GM12873 (cell line): ENCODE results near the gene FLNB.

Experiments used
- CTCF ChIP-seq: IDR thresholded peaks from 2 replicates; pipeline ENCODE4 v1.5.1; 2012; ENCODE audit warnings: low read depth, mild to moderate bottlenecking, moderate library complexity, low read length, control low read depth; ENCODE audit not compliant: insufficient read depth; ENCODE audit errors: missing control alignments

FLNB gene

DNA sequence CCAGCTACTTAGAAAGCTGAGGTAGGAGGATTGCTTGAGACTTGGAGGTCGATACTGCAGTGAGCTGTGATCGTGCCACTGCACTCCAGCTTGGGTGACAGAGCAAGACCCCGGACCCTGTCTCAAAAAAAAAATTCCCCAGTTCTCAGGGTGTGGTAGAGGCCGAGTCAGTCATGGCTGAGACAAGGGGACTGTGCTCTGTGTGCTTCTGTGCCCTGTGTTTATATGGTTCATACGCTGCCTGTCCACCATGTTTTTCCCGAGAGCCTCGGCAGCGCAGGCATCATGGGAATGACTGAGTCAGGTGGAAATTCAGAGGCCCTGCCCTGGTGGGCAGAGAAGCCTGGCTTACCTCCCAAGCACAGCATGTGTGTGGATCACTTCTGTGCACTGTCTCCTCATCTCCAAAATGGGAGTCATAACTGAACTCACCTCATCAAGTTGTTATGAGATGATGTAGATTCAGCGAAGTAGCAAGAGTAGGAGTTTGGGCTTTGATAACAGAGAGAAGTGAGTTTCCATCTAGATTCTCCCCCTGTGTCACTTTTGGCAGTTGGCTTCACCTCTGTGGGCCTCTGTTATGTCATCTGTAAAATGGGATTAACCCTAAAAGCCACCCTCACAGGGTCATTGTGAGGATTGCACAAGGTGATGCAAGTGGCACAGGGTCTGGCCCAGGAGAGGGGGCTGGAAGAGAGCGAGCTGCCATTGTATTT, 56.9 kb downstream of the FLNB start:
- TF ChIP-seq CTCF, result no peak

DNA sequence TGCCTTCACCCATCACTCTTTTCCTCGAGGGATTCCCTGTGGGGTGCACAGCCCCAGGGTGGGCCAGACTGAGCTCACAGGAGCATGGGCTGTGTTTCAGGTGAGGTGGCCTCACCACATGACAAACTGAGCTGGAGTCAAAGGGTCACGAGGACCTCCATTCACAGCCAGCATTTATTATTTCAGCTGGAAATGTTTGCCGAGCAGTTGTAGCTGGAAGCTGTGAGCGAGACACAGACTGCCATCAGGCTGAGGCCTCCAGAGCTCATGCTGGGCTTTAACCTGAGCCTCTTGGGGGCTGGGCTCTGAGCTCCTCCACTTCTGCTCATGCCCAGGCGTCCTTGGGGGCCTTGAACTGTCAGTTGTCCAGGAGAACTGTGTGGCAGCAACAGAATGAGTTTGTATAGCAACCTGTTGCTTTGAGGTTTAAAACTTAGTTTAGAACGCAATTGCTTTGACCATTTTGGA, 57.5 kb downstream of the FLNB start:
- no peak for TF ChIP-seq CTCF

- no peak for TF ChIP-seq CTCF
Measured at GRCh38 chr3:58066842-58067241, 58.6 kb downstream of the FLNB start.

- no peak for TF ChIP-seq CTCF
Measured at GRCh38 chr3:58068122-58068809, 60.0 kb downstream of the FLNB start.

- no peak for TF ChIP-seq CTCF
Measured at GRCh38 chr3:58071480-58071971, 63.3 kb downstream of the FLNB start.

- TF ChIP-seq CTCF, result no peak
Measured at GRCh38 chr3:58072052-58072762, 64.0 kb downstream of the FLNB start.

- TF ChIP-seq CTCF, result no peak
Measured at GRCh38 chr3:58072763-58073130, 64.5 kb downstream of the FLNB start.
